Mesenchymal stem cell (in vitro differentiated cells and primary cell): ENCODE results near the gene PERCC1.
A peak's percentile ranks its signal among the peaks of the same experiment; 100 is the strongest.
"Not testable (repeated sequence)": the region's sequence is repeated elsewhere in the genome, so short reads cannot be mapped to it uniquely, and the experiment has no call there.

ENCODE experiments used
- DNase-seq: peaks from one replicate; pipeline ENCODE4 v3.0.0-alpha.2; 2013
- H2AFZ ChIP-seq: one replicate; pipeline ENCODE4 v1.6.1; 2013; ENCODE audit warnings: low read depth, mild to moderate bottlenecking, control low read depth, inconsistent platforms, low read length, moderate library complexity
- H2AK5ac ChIP-seq: 2 replicates; pipeline ENCODE4 v1.6.1; 2013; ENCODE audit warnings: low read length, moderate library complexity, mild to moderate bottlenecking, inconsistent platforms; ENCODE audit not compliant: severe bottlenecking
- H2BK120ac ChIP-seq: one replicate; pipeline ENCODE4 v1.6.1; 2013; ENCODE audit warnings: low read depth, mild to moderate bottlenecking, inconsistent platforms, low read length, moderate library complexity
- H2BK12ac ChIP-seq, 2 experiments: one replicate each; pipeline ENCODE4 v1.6.1; 2013; ENCODE audit warnings: inconsistent platforms in 2 of 2, low read length in 2 of 2, mild to moderate bottlenecking in 2 of 2, moderate library complexity in 2 of 2, control low read depth in 1 of 2
- H2BK15ac ChIP-seq: one replicate; pipeline ENCODE4 v1.6.1; 2013; ENCODE audit warnings: mild to moderate bottlenecking, low read depth, inconsistent platforms; ENCODE audit not compliant: poor library complexity, severe bottlenecking
- H2BK5ac ChIP-seq: 2 replicates; pipeline ENCODE4 v1.6.1; 2013; ENCODE audit warnings: low read depth, mild to moderate bottlenecking, low read length, control low read depth, inconsistent platforms; ENCODE audit not compliant: poor library complexity, severe bottlenecking
- H3K14ac ChIP-seq, 2 experiments: one replicate each; pipeline ENCODE4 v1.6.1; 2013; ENCODE audit warnings: inconsistent platforms in 2 of 2, low read length in 2 of 2, control low read depth in 1 of 2, mild to moderate bottlenecking in 1 of 2, moderate library complexity in 1 of 2
- H3K18ac ChIP-seq, 2 experiments: one replicate each; pipeline ENCODE4 v1.6.1; 2013; ENCODE audit warnings: inconsistent platforms in 2 of 2, low read length in 2 of 2, control low read depth in 1 of 2, low read depth in 1 of 2, mild to moderate bottlenecking in 1 of 2
- H3K23ac ChIP-seq, 2 experiments: one replicate each; pipeline ENCODE4 v1.6.1; 2013; ENCODE audit warnings: inconsistent platforms in 2 of 2, low read length in 2 of 2, mild to moderate bottlenecking in 2 of 2, moderate library complexity in 2 of 2, control low read depth in 1 of 2
- H3K27ac ChIP-seq: 2 replicates; pipeline ENCODE4 v1.5.1; 2013; ENCODE audit warnings: mild to moderate bottlenecking, moderate library complexity, low read length, control low read depth, inconsistent platforms; ENCODE audit not compliant: poor library complexity, severe bottlenecking
- H3K27me3 ChIP-seq, 2 experiments: 2 replicates each; pipeline versions ENCODE4 v1.6.1 to v1.7.0; 2013; ENCODE audit warnings: low read length in 2 of 2, mild to moderate bottlenecking in 2 of 2, moderate library complexity in 2 of 2, control low read depth in 1 of 2, inconsistent platforms in 1 of 2; ENCODE audit not compliant: control insufficient read depth in 1 of 2, insufficient read depth in 1 of 2
- H3K36me3 ChIP-seq, 2 experiments: 2 replicates each; pipeline versions ENCODE4 v1.6.1 to v1.7.0; 2013; ENCODE audit warnings: low read length in 2 of 2, control low read depth in 1 of 2, inconsistent platforms in 1 of 2, low read depth in 1 of 2, mild to moderate bottlenecking in 1 of 2; ENCODE audit not compliant: insufficient read depth in 2 of 2, control insufficient read depth in 1 of 2
- H3K4ac ChIP-seq, 2 experiments: one replicate each; pipeline ENCODE4 v1.6.1; 2013; ENCODE audit warnings: inconsistent platforms in 2 of 2, low read length in 2 of 2, mild to moderate bottlenecking in 2 of 2, moderate library complexity in 2 of 2, control low read depth in 1 of 2, low read depth in 1 of 2
- H3K4me1 ChIP-seq: 2 replicates; pipeline ENCODE4 v1.6.1; 2013; ENCODE audit warnings: low read depth, low read length, control low read depth; ENCODE audit not compliant: control insufficient read depth, insufficient read depth
- H3K4me2 ChIP-seq: 2 replicates; pipeline ENCODE4 v1.6.1; 2013; ENCODE audit warnings: low read length, mild to moderate bottlenecking, inconsistent platforms; ENCODE audit not compliant: poor library complexity, severe bottlenecking
- H3K4me3 ChIP-seq, 2 experiments: 2 replicates each; pipeline versions ENCODE4 v1.5.1 to v1.7.0; 2013; ENCODE audit warnings: low read length in 2 of 2, mild to moderate bottlenecking in 2 of 2, control low read depth in 1 of 2, low read depth in 1 of 2; ENCODE audit not compliant: insufficient read depth in 1 of 2
- H3K79me1 ChIP-seq: replicated peaks from 2 replicates; pipeline ENCODE4 v1.6.1; 2013; ENCODE audit warnings: mild to moderate bottlenecking, control low read depth, low read length, inconsistent platforms; ENCODE audit not compliant: poor library complexity, severe bottlenecking
- H3K9ac ChIP-seq: 2 replicates; pipeline ENCODE4 v1.7.0; 2013; ENCODE audit warnings: mild to moderate bottlenecking, low read length, moderate library complexity
- H3K9me3 ChIP-seq: 2 replicates; pipeline ENCODE4 v1.7.0; 2013; ENCODE audit warnings: mild to moderate bottlenecking, low read length; ENCODE audit not compliant: control insufficient read depth
- H4K8ac ChIP-seq: one replicate; pipeline ENCODE4 v1.6.1; 2013; ENCODE audit warnings: inconsistent platforms, mild to moderate bottlenecking, low read length, moderate library complexity
- H4K91ac ChIP-seq: one replicate; pipeline ENCODE4 v1.6.1; 2013; ENCODE audit warnings: mild to moderate bottlenecking, low read length, inconsistent platforms
- WGBS: methylation state at CpG from one replicate; pipeline ENCODE4 v1.1.7; 2013; ENCODE audit warnings: mixed read lengths; 5-methylcytosine and 5-hydroxymethylcytosine counted together

PERCC1 gene

DNA sequence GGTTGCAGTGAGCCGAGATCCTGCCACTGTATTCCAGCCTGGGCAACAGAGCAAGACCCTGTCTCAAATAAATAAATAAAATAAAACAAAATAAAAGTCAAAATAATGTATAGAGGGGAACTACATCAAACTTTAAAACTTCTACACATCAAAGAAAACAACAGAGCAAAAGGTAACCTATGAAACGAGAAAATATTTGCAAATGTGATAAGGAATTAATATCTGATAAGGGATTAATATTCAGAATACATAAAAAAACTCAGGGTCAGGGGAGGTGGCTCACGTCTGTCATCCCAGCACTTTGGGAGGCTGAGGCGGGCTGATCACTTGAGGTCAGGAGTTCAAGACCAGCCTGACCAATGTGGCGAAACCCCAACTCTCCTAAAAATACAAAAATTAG lies 38.3 kb downstream of the PERCC1 start:
- H2BK5ac ChIP-seq, H3K23ac ChIP-seq, H3K9me3 ChIP-seq, H3K14ac ChIP-seq, H2AK5ac ChIP-seq, H2BK12ac ChIP-seq, H2BK15ac ChIP-seq, H2AFZ ChIP-seq, DNase-seq, H3K27me3 ChIP-seq, H4K8ac ChIP-seq, H3K4me3 ChIP-seq, H3K27ac ChIP-seq, H3K9ac ChIP-seq, H2BK120ac ChIP-seq, H4K91ac ChIP-seq, H3K18ac ChIP-seq, H3K4ac ChIP-seq, H3K4me2 ChIP-seq: not testable (repeated sequence)
- Histone ChIP-seq H3K4me1 (peaks cover 36% of the 10 kb centered on the region), H3K79me1 (peaks cover 51% of the 10 kb centered on the region), H3K36me3 (peaks cover 8 to 41% of the 10 kb centered on the region in 2 experiments)
- WGBS = 87% methylated on average over 3 of the region's 5 CpGs

DNA sequence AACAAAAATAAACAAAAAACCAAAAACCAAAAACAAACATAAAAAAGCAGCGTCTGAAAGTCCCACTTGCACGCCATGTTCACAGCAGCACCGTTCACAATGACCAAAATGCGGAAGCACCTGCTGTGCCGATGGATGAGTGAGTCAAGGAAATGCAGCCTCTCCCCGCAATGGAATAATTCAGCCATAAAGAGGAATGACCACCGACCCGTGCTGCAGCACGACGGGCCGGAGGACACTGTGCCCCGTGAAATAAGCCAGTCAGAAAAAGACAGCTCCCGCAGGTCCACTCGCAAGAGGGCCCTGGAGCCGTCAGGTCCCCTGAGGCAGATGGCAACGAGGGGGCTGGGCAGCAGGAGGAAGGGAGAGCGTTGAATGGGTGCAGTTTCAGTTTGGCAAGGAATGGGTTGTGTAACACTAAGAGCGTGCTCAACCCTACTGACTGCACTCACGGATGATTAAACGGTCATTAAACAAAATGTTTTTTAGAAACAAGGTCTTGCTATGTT lies 38.9 kb downstream of the PERCC1 start:
- DNase-seq = no peak
- Histone ChIP-seq H4K8ac (no peak overlapping the region), H2AK5ac (no peak overlapping the region), H3K14ac (no peak overlapping the region), H3K36me3 (peaks cover 4 to 35% of the 10 kb centered on the region in 2 experiments), H3K9ac (peak overlapping the region; percentile 55), H3K27me3 (no peaks in the 10 kb centered on the region), H3K4ac (no peak overlapping the region), H3K4me3 (no peak overlapping the region), H3K4me2 (no peak overlapping the region), H2BK12ac (peak overlapping the region in 1 of 2 experiments; percentile 25), H3K18ac (no peak overlapping the region), H3K27ac (no peak overlapping the region), H3K9me3 (no peaks in the 10 kb centered on the region), H4K91ac (no peak overlapping the region), H2BK5ac (no peak overlapping the region), H3K79me1 (peaks cover 55% of the 10 kb centered on the region), H3K4me1 (peaks cover 41% of the 10 kb centered on the region), H2AFZ (no peak overlapping the region), H2BK15ac (peak overlapping the region; percentile 13), H2BK120ac (no peak overlapping the region), H3K23ac (no peak overlapping the region)
- WGBS = 94% methylated on average over 20 of the region's 20 CpGs

DNA sequence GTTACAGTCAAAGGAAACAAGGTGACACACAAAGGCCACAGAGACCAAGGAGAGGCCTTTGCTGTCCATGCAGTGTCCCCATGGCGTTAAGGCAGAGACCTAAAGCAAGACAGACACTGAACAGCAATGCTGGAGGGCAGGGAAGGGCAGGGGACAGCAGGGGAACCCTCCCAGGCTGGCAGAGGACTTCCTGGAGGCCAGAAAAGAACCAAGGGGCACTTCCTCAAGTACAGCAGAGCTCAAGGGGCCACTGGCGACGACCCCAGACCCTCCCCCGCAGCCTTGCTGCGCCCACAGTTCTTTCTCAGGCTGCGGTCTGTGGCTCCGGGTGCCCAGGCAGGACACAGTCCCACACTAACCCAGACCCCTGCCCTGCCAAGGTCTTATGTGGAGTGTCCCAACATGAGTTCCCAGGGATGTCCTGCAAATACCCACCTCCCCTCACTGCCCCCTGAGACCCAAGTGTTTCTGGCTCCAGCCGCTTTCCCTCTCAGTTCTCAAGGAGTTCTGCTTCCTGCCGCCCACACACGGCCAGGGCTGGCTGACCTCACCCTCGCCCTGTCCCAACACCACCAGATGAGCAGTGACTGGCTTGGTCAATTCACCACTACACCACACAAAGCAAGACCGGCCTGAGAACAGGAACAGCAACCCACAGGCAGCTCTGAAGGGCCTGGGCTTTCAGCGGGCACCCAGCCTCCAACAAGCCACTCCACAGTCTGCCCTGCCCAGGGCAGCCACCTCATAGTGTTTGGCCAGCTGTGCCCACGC lies 39.8 kb downstream of the PERCC1 start:
- Histone ChIP-seq H3K4me2 (no peak overlapping the region), H2BK5ac (no peak overlapping the region), H2BK120ac (no peak overlapping the region), H2BK12ac (peak overlapping the region; percentile 9 to 71), H2BK15ac (no peak overlapping the region), H3K14ac (peak overlapping the region in 1 of 2 experiments; percentile 48), H3K4me1 (peaks cover 46% of the 10 kb centered on the region), H3K4ac (peak overlapping the region; percentile 42 to 52), H3K79me1 (peaks cover 54% of the 10 kb centered on the region), H3K36me3 (peaks cover 4 to 25% of the 10 kb centered on the region in 2 experiments), H3K27me3 (no peaks in the 10 kb centered on the region), H3K27ac (no peak overlapping the region), H3K4me3 (peak overlapping the region in 1 of 2 experiments; percentile 45), H3K18ac (peak overlapping the region in 1 of 2 experiments; percentile 49), H2AK5ac (no peak overlapping the region), H4K8ac (peak overlapping the region; percentile 45), H4K91ac (peak overlapping the region; percentile 57), H2AFZ (no peak overlapping the region), H3K23ac (peak overlapping the region in 1 of 2 experiments; percentile 46), H3K9ac (peak overlapping the region; percentile 55), H3K9me3 (no peaks in the 10 kb centered on the region)
- 66% methylated on average over 14 of the region's 14 CpGs for WGBS
- peak; percentile 68 for DNase-seq

DNA sequence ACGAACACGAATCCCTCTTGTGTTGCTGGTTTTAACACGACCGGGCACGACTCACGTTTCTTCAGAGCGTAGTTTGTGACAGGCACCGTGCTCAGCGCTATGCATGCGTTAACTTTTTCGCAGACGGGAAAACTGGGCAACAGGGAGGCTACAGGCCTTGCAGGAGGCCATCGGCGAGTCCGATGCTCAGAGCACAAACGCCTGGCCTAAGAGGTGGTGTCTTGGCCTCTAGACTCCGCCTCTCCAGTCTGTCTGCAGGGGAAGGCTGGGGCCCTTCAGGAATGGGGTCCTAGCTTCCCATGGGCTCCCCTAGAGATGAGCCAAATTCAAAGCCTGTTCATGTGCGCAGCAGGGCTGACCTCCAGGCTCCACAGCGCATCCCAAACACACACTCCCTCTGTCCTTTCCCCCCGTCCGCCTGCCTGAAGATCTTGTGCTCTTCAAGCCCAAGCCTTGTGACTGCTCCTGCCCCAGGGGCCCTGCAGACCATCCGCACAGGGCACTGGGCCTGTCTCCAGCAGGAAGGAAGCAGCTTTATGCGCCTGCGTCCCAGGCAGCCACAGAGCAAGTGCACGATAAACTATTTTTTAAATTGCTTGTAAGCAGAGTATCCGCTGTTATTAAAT lies 40.8 kb downstream of the PERCC1 start:
- 92% methylated on average over 25 of the region's 26 CpGs for WGBS
- no peak overlapping the region for H3K4me2 ChIP-seq

More for the DNA sequence above, 40.8 kb downstream of the PERCC1 start:
- Histone ChIP-seq H2BK120ac (no peak overlapping the region), H3K14ac (no peak overlapping the region), H3K27me3 (no peaks in the 10 kb centered on the region), H3K4ac (no peak overlapping the region), H2BK12ac (no peak overlapping the region), H2BK15ac (no peak overlapping the region), H2AK5ac (no peak overlapping the region), H2BK5ac (no peak overlapping the region), H3K27ac (no peak overlapping the region), H4K8ac (no peak overlapping the region), H2AFZ (no peak overlapping the region), H3K79me1 (peaks cover 48% of the 10 kb centered on the region), H3K18ac (no peak overlapping the region), H3K4me3 (peak overlapping the region in 1 of 2 experiments; percentile 45), H3K23ac (no peak overlapping the region), H4K91ac (peak overlapping the region; percentile 3), H3K4me1 (peaks cover 47% of the 10 kb centered on the region), H3K9me3 (no peaks in the 10 kb centered on the region), H3K36me3 (peaks cover 4 to 20% of the 10 kb centered on the region in 2 experiments), H3K9ac (peak overlapping the region; percentile 55)
- no peak for DNase-seq
